Panc1 (cell line): Measurements from ENCODE around the gene TAOK1.

Source experiments
- POLR2AphosphoS5 ChIP-seq: IDR thresholded peaks from 2 replicates; pipeline ENCODE4 v1.6.1; 2012; ENCODE audit warnings: mild to moderate bottlenecking, low read depth, low read length, moderate library complexity
- SIN3A ChIP-seq: IDR thresholded peaks from 2 replicates; pipeline ENCODE4 v1.6.1; 2012; ENCODE audit warnings: low read depth, mild to moderate bottlenecking, low read length, moderate library complexity, borderline replicate concordance; ENCODE audit not compliant: insufficient read depth
- TF ChIP-seq, protein P1 (sequence below): fragments of 450-650 bp; IDR thresholded peaks from 2 replicates; pipeline ENCODE4 v1.5.1; 2017; ENCODE audit warnings: mild to moderate bottlenecking

DNA sequence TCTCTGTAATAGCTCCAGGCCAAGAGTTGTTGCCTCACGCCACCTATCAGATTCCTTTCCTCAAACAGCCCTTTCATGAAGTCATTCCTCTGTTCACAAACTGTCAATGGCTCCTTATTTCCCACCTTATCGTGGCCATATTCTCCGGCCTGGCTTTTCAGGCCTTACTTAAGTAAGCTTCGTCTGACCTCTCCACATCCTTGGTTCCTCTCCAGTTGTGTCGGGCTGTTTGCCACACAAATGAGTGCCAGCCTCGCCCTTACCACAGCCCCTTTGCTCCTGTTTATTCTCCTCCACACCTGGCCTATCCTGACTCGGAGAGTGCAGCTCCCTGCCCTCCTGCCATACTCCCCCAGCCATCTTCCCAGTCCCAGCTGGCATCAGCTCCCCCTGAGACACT lies 180.4 kb downstream of the TAOK1 start:
- TF ChIP-seq POLR2AphosphoS5 = no peak
- TF ChIP-seq, protein P1, sequence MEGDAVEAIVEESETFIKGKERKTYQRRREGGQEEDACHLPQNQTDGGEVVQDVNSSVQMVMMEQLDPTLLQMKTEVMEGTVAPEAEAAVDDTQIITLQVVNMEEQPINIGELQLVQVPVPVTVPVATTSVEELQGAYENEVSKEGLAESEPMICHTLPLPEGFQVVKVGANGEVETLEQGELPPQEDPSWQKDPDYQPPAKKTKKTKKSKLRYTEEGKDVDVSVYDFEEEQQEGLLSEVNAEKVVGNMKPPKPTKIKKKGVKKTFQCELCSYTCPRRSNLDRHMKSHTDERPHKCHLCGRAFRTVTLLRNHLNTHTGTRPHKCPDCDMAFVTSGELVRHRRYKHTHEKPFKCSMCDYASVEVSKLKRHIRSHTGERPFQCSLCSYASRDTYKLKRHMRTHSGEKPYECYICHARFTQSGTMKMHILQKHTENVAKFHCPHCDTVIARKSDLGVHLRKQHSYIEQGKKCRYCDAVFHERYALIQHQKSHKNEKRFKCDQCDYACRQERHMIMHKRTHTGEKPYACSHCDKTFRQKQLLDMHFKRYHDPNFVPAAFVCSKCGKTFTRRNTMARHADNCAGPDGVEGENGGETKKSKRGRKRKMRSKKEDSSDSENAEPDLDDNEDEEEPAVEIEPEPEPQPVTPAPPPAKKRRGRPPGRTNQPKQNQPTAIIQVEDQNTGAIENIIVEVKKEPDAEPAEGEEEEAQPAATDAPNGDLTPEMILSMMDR = no peak
- TF ChIP-seq SIN3A = no peak
